ENCODE results near the gene UGT1A7.
"Not testable (repeated sequence)": the region's sequence is repeated elsewhere in the genome, so short reads cannot be mapped to it uniquely, and the experiment has no call there.

The UGT1A7 gene

GRCh38 chr2:233680361-233681045 lies 1.2 kb upstream of the UGT1A7 start:
- DNase-seq (ENCODE audit: low spot score): no peak

DNA sequence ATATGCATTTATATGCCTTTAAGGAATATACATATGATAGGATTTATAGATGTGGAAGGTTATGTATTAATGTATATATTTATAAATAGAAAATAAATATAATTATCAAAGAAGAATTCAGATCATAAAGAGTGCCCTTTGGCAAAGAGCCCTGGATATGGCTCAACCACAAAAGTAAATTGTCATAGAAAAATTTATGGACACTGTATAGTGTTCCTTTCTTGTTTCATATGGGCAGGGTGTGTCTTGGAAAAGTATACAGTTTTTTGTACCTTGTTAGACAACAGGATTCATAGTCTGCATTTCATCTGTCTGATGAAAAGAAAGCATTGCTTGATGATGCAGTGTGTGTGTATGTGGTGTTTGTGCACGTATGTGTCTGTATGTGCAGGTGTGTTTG lies 2.9 kb downstream of the UGT1A7 start:
- no peak for DNase-seq (ENCODE audit: low spot score)

GRCh38 chr2:233686928-233687327 lies 5.2 kb downstream of the UGT1A7 start:
- no peak for DNase-seq (ENCODE audit: low spot score)

DNA sequence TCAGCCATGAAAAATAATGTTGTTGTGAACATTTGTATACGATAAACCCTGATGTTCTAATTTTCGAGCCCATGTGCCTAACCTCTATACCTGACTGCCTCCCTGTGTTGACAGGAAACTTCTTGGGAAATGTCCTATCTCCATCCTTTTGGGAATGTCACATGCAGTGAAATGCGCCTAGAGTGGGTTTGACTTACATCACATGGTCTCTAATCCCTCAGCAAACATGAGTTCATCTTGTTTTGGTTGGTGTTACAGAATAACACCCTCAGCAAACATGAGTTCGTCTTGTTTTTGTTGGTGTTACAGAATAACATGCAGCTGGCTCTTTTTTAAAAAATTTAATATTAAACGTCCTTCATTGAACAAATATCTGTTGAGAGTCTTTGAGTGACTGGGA lies 6.6 kb downstream of the UGT1A7 start:
- no peak for DNase-seq (ENCODE audit: low spot score)

DNA sequence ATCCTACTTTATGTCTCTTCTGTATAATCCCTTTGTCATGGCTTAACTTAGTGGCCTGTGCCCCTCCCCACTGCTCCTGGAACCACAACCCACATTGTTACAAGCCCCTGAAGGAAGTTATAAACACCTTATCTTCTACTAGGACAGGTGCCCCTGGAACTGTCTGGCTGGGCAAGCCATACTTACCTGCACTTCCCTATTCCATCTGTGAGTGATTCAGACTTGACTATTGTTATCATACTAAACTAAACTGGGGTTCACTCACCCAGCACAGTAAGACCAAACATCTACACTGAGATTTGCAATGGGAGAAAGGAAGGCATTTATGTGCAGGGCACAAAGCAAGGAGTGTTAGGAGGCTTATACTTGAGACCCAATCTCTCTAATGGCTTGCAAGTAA lies 7.3 kb downstream of the UGT1A7 start:
- DNase-seq (ENCODE audit: low spot score): no peak

DNA sequence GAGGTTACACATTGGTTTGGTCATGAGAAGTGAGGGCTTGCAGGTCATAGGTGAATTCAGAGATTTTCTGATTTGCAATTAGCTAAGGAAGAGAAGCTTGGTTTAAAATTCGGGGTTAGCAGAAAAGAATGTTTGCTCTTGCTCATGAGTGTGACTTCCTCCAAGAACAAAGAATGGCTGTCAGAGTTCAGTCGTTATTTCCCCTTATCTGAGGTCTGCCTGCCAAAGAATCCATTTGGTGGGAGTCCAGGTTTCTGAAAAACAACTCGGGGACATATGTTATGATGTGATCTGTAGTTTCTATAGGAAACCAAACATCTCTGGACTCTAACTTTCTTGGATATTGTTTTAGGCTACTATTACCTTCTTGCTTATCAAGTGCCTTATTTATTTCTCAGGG lies 7.8 kb downstream of the UGT1A7 start:
- no peak for DNase-seq (ENCODE audit: low spot score)

GRCh38 chr2:233690444-233690843 lies 8.7 kb downstream of the UGT1A7 start:
- no peak for DNase-seq (ENCODE audit: low spot score)

DNA sequence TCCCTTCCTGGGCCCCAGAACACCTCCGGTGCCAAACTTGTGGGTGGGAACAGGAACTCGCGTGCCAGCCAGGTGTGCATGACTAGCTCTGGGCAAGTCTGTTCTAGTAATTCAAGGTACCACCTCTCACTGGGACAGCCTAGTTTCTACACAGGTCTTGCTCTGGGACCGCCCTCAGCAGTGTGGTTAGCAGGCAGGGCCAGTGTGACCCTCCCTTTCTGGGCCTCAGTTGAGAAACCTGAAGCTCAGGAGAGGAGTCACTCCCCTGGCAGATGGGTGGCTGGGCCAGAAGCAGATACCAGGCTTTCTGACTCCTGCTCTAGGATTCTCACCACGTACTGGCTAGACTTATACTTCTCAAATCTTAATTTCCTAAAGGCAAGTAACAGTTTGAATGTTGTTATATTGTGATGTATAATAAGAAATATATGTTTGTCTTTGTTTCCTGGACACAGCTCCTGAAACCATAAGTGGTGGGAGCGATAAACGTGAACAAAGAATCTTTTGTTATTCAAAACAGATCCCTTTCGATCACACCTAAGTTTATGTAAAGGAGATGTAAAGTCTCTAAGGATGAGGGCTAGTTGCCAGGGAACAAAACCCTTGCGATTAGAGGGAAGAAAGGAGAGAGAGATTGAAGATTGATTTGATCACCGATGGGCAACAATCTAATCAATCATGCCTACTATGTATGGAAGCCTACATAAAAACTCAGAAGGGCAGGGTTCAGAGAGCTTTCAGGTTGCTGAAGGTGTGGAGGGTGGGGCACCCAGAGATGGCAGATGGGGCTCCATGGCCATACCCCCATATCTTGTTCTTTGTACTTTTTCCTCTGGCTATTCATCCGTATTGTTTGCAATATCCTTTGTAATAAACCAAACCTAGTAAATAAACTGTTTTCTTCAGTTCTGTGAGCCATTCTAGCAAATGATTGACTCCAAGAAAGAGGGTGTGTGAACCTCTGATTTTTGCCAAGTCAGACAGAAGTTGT lies 10.0 kb downstream of the UGT1A7 start:
- no peak for DNase-seq (ENCODE audit: low spot score)

DNA sequence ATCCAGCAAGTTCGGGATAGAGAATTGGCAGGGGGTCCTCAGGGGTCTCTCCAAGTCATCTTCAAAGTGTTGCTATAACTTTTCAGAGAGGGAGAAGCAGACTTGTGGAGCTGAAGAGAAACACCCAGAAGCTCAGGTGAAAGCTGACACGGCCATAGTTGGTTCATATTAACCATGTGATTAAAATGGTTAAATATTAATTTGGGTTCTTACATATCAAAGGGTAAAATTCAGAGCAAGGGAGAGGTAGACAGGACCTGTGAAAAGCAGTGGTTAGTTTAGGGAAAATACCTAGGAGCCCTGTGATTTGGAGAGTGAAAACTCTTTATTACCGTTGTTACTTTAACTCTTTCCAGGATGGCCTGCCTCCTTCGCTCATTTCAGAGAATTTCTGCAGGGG lies 10.9 kb downstream of the UGT1A7 start, which contains the start of gene UGT1A6:
Gene UGT1A6, plus strand, starts transcription at position 243 of the 400 bp plus-strand sequence. Its CDS starts 115 bp downstream, at position 358.
- DNase-seq (ENCODE audit: low spot score): no peak

GRCh38 chr2:233693963-233694362 lies 12.3 kb downstream of the UGT1A7 start:
- DNase-seq (ENCODE audit: low spot score): no peak

GRCh38 chr2:233698740-233699139 lies 17.0 kb downstream of the UGT1A7 start:
- no peak for DNase-seq (ENCODE audit: low spot score)

- no peak for DNase-seq (ENCODE audit: low spot score)
Observed at GRCh38 chr2:233699424-233700027, 17.8 kb downstream of the UGT1A7 start.

- no peak for DNase-seq (ENCODE audit: low spot score)
Observed at GRCh38 chr2:233700028-233700635, 18.4 kb downstream of the UGT1A7 start.

DNA sequence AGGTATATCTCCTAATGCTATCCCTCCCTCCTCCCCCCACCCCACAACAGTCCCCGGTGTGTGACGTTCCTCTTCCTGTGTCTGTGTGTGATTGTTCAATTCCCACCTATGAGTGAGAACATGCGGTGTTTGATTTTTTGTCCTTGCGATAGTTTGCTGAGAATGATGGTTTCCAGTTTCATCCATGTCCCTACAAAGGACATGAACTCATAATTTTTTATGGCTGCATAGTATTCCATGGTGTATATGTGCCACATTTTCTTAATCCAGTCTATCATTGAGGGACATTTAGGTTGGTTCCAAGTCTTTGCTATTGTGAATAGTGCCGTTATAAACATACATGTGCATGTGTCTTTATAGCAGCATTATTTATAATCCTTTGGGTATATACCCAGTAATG lies 19.1 kb downstream of the UGT1A7 start:
- DNase-seq (ENCODE audit: low spot score): not testable (repeated sequence)

DNA sequence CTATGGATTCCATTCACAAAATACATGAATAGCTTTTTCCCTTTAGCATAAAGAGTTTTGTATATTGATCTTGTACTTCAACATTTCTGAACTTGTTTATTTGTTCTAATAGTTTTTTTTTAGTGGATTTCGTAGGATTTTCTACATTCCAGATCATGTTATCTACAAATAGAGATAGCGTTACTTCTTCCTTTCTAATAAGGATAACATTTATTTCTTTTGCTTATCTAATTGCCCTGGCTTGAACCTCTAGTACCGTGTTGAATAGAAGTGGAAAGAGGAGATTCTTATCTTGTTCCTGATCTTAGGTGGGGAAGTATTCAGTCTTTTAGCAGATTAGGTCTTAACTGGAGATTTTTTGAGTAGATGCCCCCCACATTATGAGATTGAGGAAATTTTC lies 20.5 kb downstream of the UGT1A7 start:
- no peak for DNase-seq (ENCODE audit: low spot score)

DNA sequence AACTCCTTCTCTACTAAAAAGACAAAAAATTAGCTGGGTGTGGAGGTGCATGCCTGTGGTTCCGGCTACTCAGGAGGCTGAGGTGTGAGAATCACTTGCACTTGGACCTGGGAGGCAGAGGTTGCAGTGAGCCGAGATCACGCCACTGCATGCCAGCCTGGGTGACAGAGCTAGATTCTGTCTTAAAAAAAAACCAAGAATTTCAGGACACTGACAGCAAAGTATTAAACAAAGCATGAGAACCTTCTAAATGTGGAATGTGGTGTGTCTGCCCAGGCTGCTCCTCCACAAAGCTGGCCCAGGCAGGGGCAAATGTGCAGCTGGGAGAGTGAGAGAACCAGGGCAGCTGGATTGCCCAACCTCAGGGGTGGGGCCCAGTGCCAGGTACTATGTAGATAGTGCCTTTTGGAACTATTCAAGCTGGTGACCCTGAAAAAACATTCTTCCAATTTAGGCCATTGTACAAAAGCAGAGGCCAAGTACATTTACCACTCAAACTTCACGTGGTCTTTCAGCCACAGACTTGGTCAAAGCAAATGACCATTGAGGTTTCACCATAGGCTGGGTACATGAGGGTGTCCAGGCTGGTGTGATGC lies 24.3 kb downstream of the UGT1A7 start:
- DNase-seq (ENCODE audit: low spot score): peak; percentile 30

DNA sequence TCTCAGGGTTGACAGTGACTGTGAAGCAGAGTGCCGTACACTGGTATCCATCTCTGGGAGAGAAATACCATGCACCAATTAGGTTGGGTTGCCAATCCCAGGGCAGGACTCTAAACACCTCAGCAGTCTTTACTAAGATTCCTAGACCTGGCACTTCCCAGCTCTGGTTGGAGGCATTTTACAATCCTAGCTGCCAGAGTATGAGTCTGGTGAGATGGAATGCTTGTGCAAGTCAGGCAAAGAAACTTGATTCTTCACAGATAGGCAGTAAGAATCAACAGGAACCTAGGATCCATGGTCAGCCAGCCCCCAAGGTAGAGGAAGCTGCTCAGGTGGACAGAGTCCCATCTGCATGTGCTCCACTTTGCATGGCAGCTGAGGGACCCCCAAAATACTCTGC lies 25.0 kb downstream of the UGT1A7 start:
- DNase-seq (ENCODE audit: low spot score): peak; percentile 38

- DNase-seq (ENCODE audit: low spot score): no peak
Observed at GRCh38 chr2:233707940-233708644, 26.4 kb downstream of the UGT1A7 start.

DNA sequence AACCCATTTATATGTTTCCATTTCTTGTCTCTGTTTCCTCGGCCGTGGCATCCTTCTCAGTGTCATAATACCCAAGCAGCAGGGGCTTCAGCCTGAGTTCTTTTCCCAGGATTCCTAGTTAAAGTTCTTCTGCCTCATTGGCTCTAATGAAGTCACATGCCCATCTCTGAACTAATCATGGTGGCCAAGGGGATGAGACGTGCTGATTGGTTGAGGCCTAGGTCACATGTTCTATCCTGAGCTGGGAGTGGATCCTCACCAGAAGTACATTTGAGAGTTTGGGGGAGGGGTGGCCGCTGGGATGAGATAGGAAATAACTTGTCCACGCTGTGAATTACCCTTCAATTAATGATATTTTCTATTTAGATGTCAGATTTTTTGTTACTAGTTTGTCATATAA lies 27.2 kb downstream of the UGT1A7 start:
- no peak for DNase-seq (ENCODE audit: low spot score)

- DNase-seq (ENCODE audit: low spot score): peak; percentile 85
Observed at GRCh38 chr2:233711312-233712008, 29.8 kb downstream of the UGT1A7 start.
